Prostate gland (tissue), 2 donors: ENCODE results near the gene SCYL1. TPM values are rescaled to one million over a fixed set of nuclear protein-coding genes. Genes with fewer than 3 reads are reported as not detected.

Source experiments
- DNase-seq: peaks from one replicate; pipeline ENCODE4 v3.0.0-alpha.2; 2019; ENCODE audit warnings: low spot score
- H3K27ac ChIP-seq, 2 donors: fragments of 200-600 bp; sonication (generic); 2 replicates each; pipeline ENCODE4 v1.5.1; 2017 to 2019
- H3K27me3 ChIP-seq: fragments of 200-600 bp; sonication (generic); replicated peaks from 2 replicates; pipeline ENCODE4 v1.5.1; 2019; ENCODE audit not compliant: insufficient read depth
- H3K36me3 ChIP-seq, 2 donors: fragments of 200-600 bp; sonication (generic); 1 replicate in 1 of 2; 2 replicates in 1 of 2; pipeline versions ENCODE4 v1.5.1 to v1.8.1; 2017 to 2019
- H3K4me1 ChIP-seq: fragments of 200-600 bp; sonication (generic); replicated peaks from 2 replicates; pipeline ENCODE4 v1.5.1; 2019
- H3K4me3 ChIP-seq, 2 donors: fragments of 200-600 bp; sonication (generic); 2 replicates each; pipeline ENCODE4 v1.5.1; 2017 to 2019
- H3K9me3 ChIP-seq: fragments of 200-600 bp; sonication (generic); 2 replicates; pipeline ENCODE4 v1.5.1; 2017
- CTCF ChIP-seq, 4 experiments: fragments of 200-600 bp in 2 of 4; fragments of 450-650 bp in 2 of 4; sonication (generic) in 2 of 4; IDR thresholded peaks; 1 replicate in 3 of 4; 2 replicates in 1 of 4; pipeline ENCODE4 v1.5.1; 2016 to 2019; ENCODE audit warnings: antibody characterized with exemption in 4 of 4, mild to moderate bottlenecking in 2 of 4, moderate library complexity in 2 of 4
- POLR2A ChIP-seq: fragments of 450-650 bp; IDR thresholded peaks from one replicate; pipeline ENCODE4 v1.6.1; 2016; ENCODE audit warnings: antibody characterized with exemption, mild to moderate bottlenecking
- POLR2AphosphoS5 ChIP-seq: sonication (generic); formaldehyde crosslinking; IDR thresholded peaks from one replicate; pipeline ENCODE4 v1.6.1; 2017; ENCODE audit warnings: antibody characterized with exemption
- WGBS: methylation state at CpG from one replicate; pipeline ENCODE4 v1.1.5; 2018; 5-methylcytosine and 5-hydroxymethylcytosine counted together
- intact Hi-C: fragments of 100-400 bp; cut with DNase I; formaldehyde crosslinking; loops from one replicate; pipeline ENCODE4 v1.14.2; 2022
- total RNA-seq, 2 donors: library from RNA; depleted of rRNA; stranded (reverse); fragments of >200 nt; gene quantifications; one replicate each; pipeline ENCODE4 v1.1.0, GENCODE V29; 2016

Gene SCYL1
- 100 to 1,000 TPM; 125 to 177 TPM for total RNA-seq

GRCh38 chr11:65524741-65525545 is at the start of gene SCYL1:
TSS of gene SCYL1 (plus strand) at chr11:65525083. CDS start at chr11:65525154, 71 bp downstream.
- no peaks in the 10 kb centered on the region for H3K36me3 ChIP-seq
- no peaks in the 10 kb centered on the region for H3K9me3 ChIP-seq
- peak within 1 kb of the TSS; percentile 90 to 94 for H3K27ac ChIP-seq
- DNase-seq = peak; percentile 84
- peak within 1 kb of the TSS; percentile 100 for H3K4me3 ChIP-seq
- peak; percentile 40 for TF ChIP-seq POLR2AphosphoS5
- peak in 1 of 4 experiments; percentile 5 for TF ChIP-seq CTCF (IDR thresholded peaks at IDR 0.05)
- TF ChIP-seq POLR2A = peak; percentile 50
- H3K4me1 ChIP-seq = peaks cover 13% of the 10 kb centered on the region
- H3K27me3 ChIP-seq = no peaks in the 10 kb centered on the region
- intact Hi-C loops = loop anchor here (5.0 to 10.0 kb wide), 2 partner anchors 148 to 250 kb away; no protein-coding TSS in a partner anchor
- 2% methylated on average over 41 of the region's 82 CpGs for WGBS

DNA sequence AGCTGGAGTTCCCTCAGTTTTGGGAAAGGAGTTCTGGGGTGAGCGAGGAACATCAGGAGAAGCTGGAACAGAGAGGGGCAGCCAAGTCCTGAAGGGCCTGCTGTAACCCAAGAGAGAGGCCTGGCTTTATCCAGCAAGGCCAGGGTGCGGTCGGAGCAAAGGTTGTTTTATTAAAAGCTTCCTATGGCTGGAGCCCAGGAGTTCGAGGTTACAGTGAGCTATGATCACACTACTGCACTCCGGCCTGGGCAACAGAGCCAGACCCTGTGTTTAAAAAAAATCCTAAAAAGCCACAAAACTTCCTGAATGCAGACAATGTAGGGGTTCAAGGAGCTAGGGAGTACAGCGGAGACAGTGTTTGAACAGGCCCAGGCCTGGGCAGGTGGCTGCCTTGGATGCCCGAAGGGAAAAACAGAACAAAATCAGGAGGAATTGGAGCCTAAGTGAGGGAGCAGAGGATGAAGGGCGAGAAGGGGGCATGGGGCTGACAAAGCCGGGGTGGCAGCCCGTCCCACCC is 48.2 kb upstream of the SCYL1 start:
- Histone ChIP-seq H3K4me1 (peaks cover 27% of the 10 kb centered on the region), H3K4me3 (peak overlapping the region; percentile 76 to 81), H3K27ac (peak overlapping the region; percentile 99 to 100), H3K27me3 (no peaks in the 10 kb centered on the region), H3K9me3 (no peaks in the 10 kb centered on the region), H3K36me3 (no peaks in the 10 kb centered on the region)
- DNase-seq = no peak
- intact Hi-C loops = loop anchor here (2.0 kb wide), 1 partner anchor 16 kb away; no protein-coding TSS in a partner anchor
- no peak for TF ChIP-seq CTCF (IDR thresholded peaks at IDR 0.05)
- TF ChIP-seq POLR2AphosphoS5 = no peak
- no peak for TF ChIP-seq POLR2A
- WGBS = 15% methylated on average over 10 of the region's 10 CpGs

- under 1% methylated on average over 49 of the region's 60 CpGs for WGBS
- TF ChIP-seq POLR2AphosphoS5 (peak; percentile 95), POLR2A (peak; percentile 89), CTCF (IDR thresholded peaks at IDR 0.05) (no peak)
- peaks cover 24% of the 10 kb centered on the region for H3K4me1 ChIP-seq
- no peaks in the 10 kb centered on the region for H3K27me3 ChIP-seq
- H3K4me3 ChIP-seq = peak overlapping the region; percentile 76 to 81
- peak; percentile 97 for DNase-seq
- no peaks in the 10 kb centered on the region for H3K9me3 ChIP-seq
- H3K27ac ChIP-seq = peak overlapping the region; percentile 99 to 100
- no peaks in the 10 kb centered on the region for H3K36me3 ChIP-seq
- intact Hi-C loops = loop anchor here (2.0 kb wide), 1 partner anchor 15 kb away; no protein-coding TSS in a partner anchor
Measured at GRCh38 chr11:65477149-65477965, 47.5 kb upstream of the SCYL1 start.

DNA sequence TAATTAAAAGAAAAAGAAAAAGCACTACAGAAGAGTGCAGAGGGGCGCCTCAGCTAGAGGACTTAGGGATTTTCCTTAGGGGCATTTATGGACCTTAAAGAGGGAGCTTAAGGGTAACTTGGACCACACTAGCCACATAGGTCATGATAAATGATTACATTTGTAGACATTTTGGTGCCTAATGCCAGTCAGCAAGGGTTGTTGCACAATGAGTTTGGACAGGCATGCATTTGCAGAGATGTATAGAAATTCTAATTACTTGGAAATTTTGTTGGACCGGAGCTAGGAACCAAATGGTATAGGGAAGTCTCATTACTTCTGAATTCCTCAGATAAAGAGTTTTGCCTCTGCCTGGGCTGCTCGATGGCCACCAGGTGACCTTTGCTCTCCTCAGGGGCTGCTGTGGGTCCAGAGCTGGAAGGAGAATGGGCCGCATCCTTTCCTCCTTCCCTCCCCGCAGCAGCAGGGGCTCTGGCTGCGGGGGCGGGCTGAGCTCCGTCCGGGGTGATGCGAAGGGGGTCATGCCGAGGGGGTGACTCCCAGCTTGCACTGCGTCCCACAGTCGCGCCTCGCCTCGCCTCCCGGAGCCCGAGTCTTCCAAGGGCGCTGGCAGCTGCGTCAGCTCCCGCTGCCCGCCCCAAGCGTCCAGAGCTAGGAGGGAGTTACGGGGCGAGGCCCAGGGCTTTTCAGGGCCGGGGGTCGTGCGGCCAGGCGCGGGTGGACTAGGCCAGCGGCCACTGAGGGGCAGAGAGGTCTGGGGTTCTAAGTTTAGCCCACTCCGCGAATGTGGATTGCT is 46.3 kb upstream of the SCYL1 start:
- intact Hi-C loops = no loop called here

More for the DNA sequence above, 46.3 kb upstream of the SCYL1 start:
- Histone ChIP-seq H3K27me3 (no peaks in the 10 kb centered on the region), H3K4me1 (peaks cover 22% of the 10 kb centered on the region), H3K36me3 (no peaks in the 10 kb centered on the region), H3K4me3 (peak overlapping the region in 1 of 2 donors; percentile 81), H3K27ac (peak overlapping the region; percentile 99 to 100), H3K9me3 (no peaks in the 10 kb centered on the region)
- WGBS = 38% methylated on average over 33 of the region's 33 CpGs
- DNase-seq = no peak
- TF ChIP-seq CTCF (IDR thresholded peaks at IDR 0.05) = no peak
- TF ChIP-seq POLR2AphosphoS5 = no peak
- TF ChIP-seq POLR2A = no peak
